Stomach (tissue), 9 donors: ENCODE data around the gene MRI1. TPM values are rescaled to one million over a fixed set of nuclear protein-coding genes. Genes with fewer than 3 reads are reported as not detected.

Experiments used
- DNase-seq, 2 donors: peaks; one replicate each; pipeline versions ENCODE4 v3.0.0 to v3.0.0-alpha.2; 2013 to 2019
- H3K27ac ChIP-seq, 5 donors: fragments of 200-600 bp in 4 of 5; sonication (generic) in 4 of 5; one replicate each; pipeline ENCODE4 v1.5.1; 2013 to 2019; ENCODE audit warnings: mild to moderate bottlenecking in 1 of 5, moderate library complexity in 1 of 5
- H3K27me3 ChIP-seq, 3 donors: fragments of 200-600 bp; sonication (generic); one replicate each; pipeline ENCODE4 v1.5.1; 2017 to 2019; ENCODE audit warnings: mixed run types in 1 of 3
- H3K36me3 ChIP-seq, 4 donors: fragments of 200-600 bp; sonication (generic); 1 replicate in 3 of 4; 2 replicates in 1 of 4; pipeline ENCODE4 v1.5.1; 2016 to 2019
- H3K4me1 ChIP-seq, 4 donors: fragments of 200-600 bp; sonication (generic); one replicate each; pipeline ENCODE4 v1.5.1; 2016 to 2019
- H3K4me3 ChIP-seq, 4 donors: fragments of 200-600 bp; sonication (generic) in 3 of 4; one replicate each; pipeline ENCODE4 v1.5.1; 2016 to 2019; ENCODE audit warnings: mild to moderate bottlenecking in 1 of 4
- H3K9me3 ChIP-seq, 4 donors: fragments of 200-600 bp; sonication (generic); one replicate each; pipeline ENCODE4 v1.5.1; 2016 to 2019
- CTCF ChIP-seq, 7 experiments: fragments of 450-650 bp in 4 of 7; fragments of 200-600 bp in 3 of 7; sonication (generic) in 3 of 7; IDR thresholded peaks; one replicate each; pipeline ENCODE4 v1.5.1; 2016 to 2019; ENCODE audit warnings: antibody characterized with exemption in 7 of 7, control low read depth in 2 of 7, mild to moderate bottlenecking in 1 of 7
- EP300 ChIP-seq: sonication (generic); formaldehyde crosslinking; IDR thresholded peaks from one replicate; pipeline ENCODE4 v1.6.1; 2017; ENCODE audit warnings: antibody characterized with exemption
- POLR2A ChIP-seq, 4 donors: fragments of 450-650 bp; IDR thresholded peaks; one replicate each; pipeline ENCODE4 v1.6.1; 2016; ENCODE audit warnings: antibody characterized with exemption in 4 of 4, control low read depth in 2 of 4, mild to moderate bottlenecking in 1 of 4, moderate library complexity in 1 of 4
- POLR2AphosphoS5 ChIP-seq, 3 donors: sonication (generic); formaldehyde crosslinking; IDR thresholded peaks; one replicate each; pipeline ENCODE4 v1.6.1; 2016; ENCODE audit warnings: antibody characterized with exemption in 3 of 3
- WGBS, 5 donors: extraction: QIAGEN DNeasy Blood & Tissue Kit in 3 of 5; methylation state at CpG; one replicate each; pipeline versions ENCODE4 v1.1.5 to v1.1.7; 2013 to 2018; 5-methylcytosine and 5-hydroxymethylcytosine counted together
- intact Hi-C: fragments of 100-400 bp; cut with DNase I; formaldehyde crosslinking; loops from one replicate; pipeline ENCODE4 v1.15.1; 2023; ENCODE audit warnings: low total_unique reads
- polyA plus RNA-seq, 3 donors: library from polyadenylated mRNA; stranded (reverse); fragments of 200-250 nt; gene quantifications; one replicate each; pipeline ENCODE4 v1.2.3, GENCODE V29; 2013
- total RNA-seq, 5 donors: library from RNA; depleted of rRNA; stranded (reverse); fragments of >200 nt; gene quantifications; one replicate each; pipeline versions ENCODE4 v1.1.0 to v1.2.3, GENCODE V29; 2014 to 2016
- donor health status: healthy with polysubstance abuse.
- donor health status: Bipolar disorder and iron deficiency.
- donor health status: healthy.

Gene MRI1
- total and polyA plus RNA-seq, 8 donors = 7.3 to 249 (median 36.4) TPM

- intact Hi-C loops = no loop called here
- no peak for TF ChIP-seq CTCF (IDR thresholded peaks at IDR 0.05)
- peaks cover 40 to 57% (median 56%) of the 10 kb centered on the region in 4 donors for H3K36me3 ChIP-seq
These were observed 1.6 kb upstream of the MRI1 start for GRCh38 chr19:13762635-13763235.

GRCh38 chr19:13763265-13763664 is 1.1 kb upstream of the MRI1 start:
- DNase-seq = no peak
- Histone ChIP-seq H3K27ac (no peak overlapping the region), H3K36me3 (peaks cover 37 to 57% (median 54%) of the 10 kb centered on the region in 4 donors), H3K27me3 (no peaks in the 10 kb centered on the region), H3K9me3 (no peaks in the 10 kb centered on the region), H3K4me1 (peaks cover 11 to 32% (median 22%) of the 10 kb centered on the region in 4 donors), H3K4me3 (no peak overlapping the region)
- no peak for TF ChIP-seq POLR2A (IDR thresholded peaks at IDR 0.05)
- TF ChIP-seq CTCF (IDR thresholded peaks at IDR 0.05) = no peak
- TF ChIP-seq EP300 = no peak
- TF ChIP-seq POLR2AphosphoS5 (IDR thresholded peaks at IDR 0.05) = no peak
- intact Hi-C loops = no loop called here
- 82 to 96% (median 90%) methylated on average over 2 to 3 of the region's 3 CpGs for WGBS, 5 donors

More at GRCh38 chr19:13762635-13763235, 1.6 kb upstream of the MRI1 start:
- no peak for DNase-seq
- Histone ChIP-seq H3K9me3 (no peaks in the 10 kb centered on the region), H3K4me1 (peaks cover 11 to 32% (median 22%) of the 10 kb centered on the region in 4 donors), H3K4me3 (no peak overlapping the region), H3K27ac (no peak overlapping the region), H3K27me3 (no peaks in the 10 kb centered on the region)
- 85 to 91% (median 89%) methylated on average over 21 to 42 of the region's 42 CpGs for whole genome bisulfite sequencing, 5 donors

- Histone ChIP-seq H3K36me3 (peaks cover 37 to 57% (median 54%) of the 10 kb centered on the region in 4 donors), H3K27ac (peak overlapping the region; percentile 60 to 86 (median 76)), H3K27me3 (no peaks in the 10 kb centered on the region), H3K4me3 (peak overlapping the region; percentile 70 to 89 (median 84)), H3K4me1 (peaks cover 11 to 32% (median 22%) of the 10 kb centered on the region in 4 donors), H3K9me3 (no peaks in the 10 kb centered on the region)
- peak; percentile 43 to 73 for DNase-seq
- WGBS, 5 donors = 0 to 4% (median 2%) methylated on average over 21 to 48 of the region's 48 CpGs
- no peak for TF ChIP-seq POLR2AphosphoS5 (IDR thresholded peaks at IDR 0.05)
- no peak for TF ChIP-seq EP300
- TF ChIP-seq POLR2A (IDR thresholded peaks at IDR 0.05) = no peak
- TF ChIP-seq CTCF (IDR thresholded peaks at IDR 0.05) = no peak
- intact Hi-C loops = no loop called here
These were observed 586 bp downstream of the MRI1 start for GRCh38 chr19:13764821-13765394.

GRCh38 chr19:13765395-13766094 is 1.2 kb downstream of the MRI1 start:
- DNase-seq = peak in 1 of 2 donors; percentile 46
- TF ChIP-seq CTCF (IDR thresholded peaks at IDR 0.05) = no peak
- no peak for TF ChIP-seq POLR2AphosphoS5 (IDR thresholded peaks at IDR 0.05)
- TF ChIP-seq EP300 = no peak

More at GRCh38 chr19:13765395-13766094, 1.2 kb downstream of the MRI1 start:
- Histone ChIP-seq H3K9me3 (no peaks in the 10 kb centered on the region), H3K27me3 (no peaks in the 10 kb centered on the region), H3K4me3 (peak overlapping the region; percentile 70 to 89 (median 84)), H3K36me3 (peaks cover 39 to 57% (median 54%) of the 10 kb centered on the region in 4 donors), H3K4me1 (peaks cover 11 to 32% (median 22%) of the 10 kb centered on the region in 4 donors), H3K27ac (peak overlapping the region; percentile 60 to 86 (median 76))
- intact Hi-C loops = no loop called here
- 30 to 55% (median 51%) methylated on average over 13 to 19 of the region's 19 CpGs for WGBS, 5 donors
